Adrenal gland (tissue), 5 donors: ENCODE data around the gene FOXB1.

ENCODE experiments used
- POLR2A ChIP-seq, 2 donors: fragments of 450-650 bp; IDR thresholded peaks; one replicate each; pipeline ENCODE4 v1.6.1; 2017; ENCODE audit warnings: antibody characterized with exemption in 2 of 2, mild to moderate bottlenecking in 2 of 2, moderate library complexity in 1 of 2
- TF ChIP-seq, protein P1 (sequence below), 6 experiments: fragments of 450-650 bp in 4 of 6; fragments of 200-600 bp in 2 of 6; sonication (generic) in 1 of 6; IDR thresholded peaks; 1 replicate in 5 of 6; 2 replicates in 1 of 6; pipeline versions ENCODE4 v1.5.1 to v1.8.0; 2016 to 2021; ENCODE audit warnings: antibody characterized with exemption in 6 of 6, mild to moderate bottlenecking in 2 of 6, moderate library complexity in 1 of 6
- donor health status: DM: no; HTN: no; CAD: no.

GRCh38 chr15:60006203-60006862 is 2.2 kb downstream of the FOXB1 start:
- TF ChIP-seq, protein P1, sequence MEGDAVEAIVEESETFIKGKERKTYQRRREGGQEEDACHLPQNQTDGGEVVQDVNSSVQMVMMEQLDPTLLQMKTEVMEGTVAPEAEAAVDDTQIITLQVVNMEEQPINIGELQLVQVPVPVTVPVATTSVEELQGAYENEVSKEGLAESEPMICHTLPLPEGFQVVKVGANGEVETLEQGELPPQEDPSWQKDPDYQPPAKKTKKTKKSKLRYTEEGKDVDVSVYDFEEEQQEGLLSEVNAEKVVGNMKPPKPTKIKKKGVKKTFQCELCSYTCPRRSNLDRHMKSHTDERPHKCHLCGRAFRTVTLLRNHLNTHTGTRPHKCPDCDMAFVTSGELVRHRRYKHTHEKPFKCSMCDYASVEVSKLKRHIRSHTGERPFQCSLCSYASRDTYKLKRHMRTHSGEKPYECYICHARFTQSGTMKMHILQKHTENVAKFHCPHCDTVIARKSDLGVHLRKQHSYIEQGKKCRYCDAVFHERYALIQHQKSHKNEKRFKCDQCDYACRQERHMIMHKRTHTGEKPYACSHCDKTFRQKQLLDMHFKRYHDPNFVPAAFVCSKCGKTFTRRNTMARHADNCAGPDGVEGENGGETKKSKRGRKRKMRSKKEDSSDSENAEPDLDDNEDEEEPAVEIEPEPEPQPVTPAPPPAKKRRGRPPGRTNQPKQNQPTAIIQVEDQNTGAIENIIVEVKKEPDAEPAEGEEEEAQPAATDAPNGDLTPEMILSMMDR (IDR thresholded peaks at IDR 0.05): no peak
- TF ChIP-seq POLR2A (IDR thresholded peaks at IDR 0.05): no peak
